HepG2 (cell line): ENCODE data around the gene COL26A1.

ENCODE experiments used
- E2F2 ChIP-seq: sonication (generic); formaldehyde crosslinking; IDR thresholded peaks from 2 replicates; pipeline ENCODE4 v1.4.0; 2020; ENCODE audit warnings: missing genetic modification reagents, borderline replicate concordance
- HMG20B ChIP-seq: conservative IDR thresholded peaks from 2 replicates; pipeline ENCODE4 v1.6.1; 2016; ENCODE audit warnings: missing genetic modification reagents, missing compliant biosample characterization
- NFKBIZ ChIP-seq: IDR thresholded peaks from 2 replicates; pipeline ENCODE4 v1.6.1; 2018; ENCODE audit warnings: missing genetic modification reagents, missing compliant biosample characterization
- NR2F2 ChIP-seq: IDR thresholded peaks from 2 replicates; pipeline ENCODE4 v1.6.1; 2012; ENCODE audit warnings: low read depth, inconsistent platforms, borderline replicate concordance
- ZKSCAN1 ChIP-seq: fragments of 150-350 bp; IDR thresholded peaks from 2 replicates; pipeline ENCODE4 v1.6.1; 2014; ENCODE audit warnings: low read length
- ZNF468 ChIP-seq: sonication (generic); formaldehyde crosslinking; IDR thresholded peaks from 2 replicates; pipeline ENCODE4 v1.8.0; 2022; ENCODE audit warnings: mild to moderate bottlenecking, moderate library complexity, missing genetic modification reagents
- TF ChIP-seq, protein P1 (sequence below): IDR thresholded peaks from 2 replicates; pipeline ENCODE4 v1.6.1; 2018; ENCODE audit warnings: missing genetic modification reagents

DNA sequence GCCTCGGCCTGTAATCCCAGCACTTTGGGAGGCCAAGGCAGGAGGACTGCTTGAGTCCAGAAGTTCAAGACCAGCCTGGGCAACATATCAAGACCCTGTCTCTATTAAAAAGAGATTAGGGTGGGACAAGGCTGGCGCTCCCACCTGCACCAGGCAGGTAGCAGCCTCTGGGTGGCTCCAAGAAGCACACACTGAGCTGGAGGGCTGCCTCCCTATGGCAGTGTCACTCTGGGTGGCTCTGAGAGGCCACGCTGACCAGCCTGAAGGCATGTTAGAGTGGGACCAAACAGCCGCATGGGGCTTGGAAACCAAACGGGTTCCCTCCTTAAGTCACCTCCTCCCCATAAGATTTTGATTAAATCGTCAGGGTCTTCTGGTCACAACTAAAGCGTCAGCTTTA is 19.8 kb upstream of the COL26A1 start:
- TF ChIP-seq ZKSCAN1 (no peak), ZNF468 (no peak), NFKBIZ (CRISPR knock-in tag) (no peak), HMG20B (no peak), NR2F2 (no peak), E2F2 (CRISPR knock-in tag) (no peak)
- TF ChIP-seq, protein P1, sequence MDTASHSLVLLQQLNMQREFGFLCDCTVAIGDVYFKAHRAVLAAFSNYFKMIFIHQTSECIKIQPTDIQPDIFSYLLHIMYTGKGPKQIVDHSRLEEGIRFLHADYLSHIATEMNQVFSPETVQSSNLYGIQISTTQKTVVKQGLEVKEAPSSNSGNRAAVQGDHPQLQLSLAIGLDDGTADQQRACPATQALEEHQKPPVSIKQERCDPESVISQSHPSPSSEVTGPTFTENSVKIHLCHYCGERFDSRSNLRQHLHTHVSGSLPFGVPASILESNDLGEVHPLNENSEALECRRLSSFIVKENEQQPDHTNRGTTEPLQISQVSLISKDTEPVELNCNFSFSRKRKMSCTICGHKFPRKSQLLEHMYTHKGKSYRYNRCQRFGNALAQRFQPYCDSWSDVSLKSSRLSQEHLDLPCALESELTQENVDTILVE (CRISPR knock-in tag), result no peak
